ENCODE measurements around the gene KIAA1210. TPM values are rescaled to one million over a fixed set of nuclear protein-coding genes. Genes with fewer than 3 reads are reported as not detected.

Gene KIAA1210
- total RNA-seq, 2 donors from 2014 or later, result not detected

DNA sequence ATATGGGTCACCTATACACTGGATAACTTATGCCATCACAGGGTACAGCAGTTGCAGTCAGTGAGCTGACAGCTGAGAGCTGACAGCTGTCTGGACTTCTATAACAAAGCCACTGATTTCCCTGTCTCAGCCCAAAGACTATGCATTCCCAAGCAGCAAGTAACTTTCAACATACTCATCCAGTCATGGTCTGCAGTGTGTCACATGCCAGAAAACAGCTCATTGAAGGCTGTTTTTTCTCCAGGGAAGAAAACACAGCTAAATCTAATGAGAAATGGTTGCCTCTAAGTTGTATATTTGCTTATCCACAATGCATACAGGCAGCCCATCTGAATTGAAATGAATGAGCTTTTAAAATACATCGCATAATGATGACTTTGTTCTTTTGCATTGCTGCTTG, 6.3 kb downstream of the KIAA1210 start:
- no peak overlapping the region for H3K4me3 ChIP-seq
- H3K9me3 ChIP-seq, result no peaks in the 10 kb centered on the region
- ATAC-seq (ENCODE audit: insufficient number of reproducible peaks, low FRiP score, low read depth) (no peak), DNase-seq (ENCODE audit: low spot score) (no peak)
- H3K36me3 ChIP-seq, result no peaks in the 10 kb centered on the region
- H3K27me3 ChIP-seq (replicated peaks; ENCODE audit: insufficient read depth), result no peaks in the 10 kb centered on the region
- H3K27ac ChIP-seq, result no peak overlapping the region
- TF ChIP-seq, protein P1, sequence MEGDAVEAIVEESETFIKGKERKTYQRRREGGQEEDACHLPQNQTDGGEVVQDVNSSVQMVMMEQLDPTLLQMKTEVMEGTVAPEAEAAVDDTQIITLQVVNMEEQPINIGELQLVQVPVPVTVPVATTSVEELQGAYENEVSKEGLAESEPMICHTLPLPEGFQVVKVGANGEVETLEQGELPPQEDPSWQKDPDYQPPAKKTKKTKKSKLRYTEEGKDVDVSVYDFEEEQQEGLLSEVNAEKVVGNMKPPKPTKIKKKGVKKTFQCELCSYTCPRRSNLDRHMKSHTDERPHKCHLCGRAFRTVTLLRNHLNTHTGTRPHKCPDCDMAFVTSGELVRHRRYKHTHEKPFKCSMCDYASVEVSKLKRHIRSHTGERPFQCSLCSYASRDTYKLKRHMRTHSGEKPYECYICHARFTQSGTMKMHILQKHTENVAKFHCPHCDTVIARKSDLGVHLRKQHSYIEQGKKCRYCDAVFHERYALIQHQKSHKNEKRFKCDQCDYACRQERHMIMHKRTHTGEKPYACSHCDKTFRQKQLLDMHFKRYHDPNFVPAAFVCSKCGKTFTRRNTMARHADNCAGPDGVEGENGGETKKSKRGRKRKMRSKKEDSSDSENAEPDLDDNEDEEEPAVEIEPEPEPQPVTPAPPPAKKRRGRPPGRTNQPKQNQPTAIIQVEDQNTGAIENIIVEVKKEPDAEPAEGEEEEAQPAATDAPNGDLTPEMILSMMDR (IDR thresholded peaks at IDR 0.05), result no peak
- H3K4me1 ChIP-seq (ENCODE audit: control insufficient read depth in 1 of 2, low read depth in 2 of 2), result no peaks in the 10 kb centered on the region

GRCh38 chrX:119118780-119119395, 8.7 kb downstream of the KIAA1210 start:
- ATAC-seq (ENCODE audit: insufficient number of reproducible peaks, low FRiP score, low read depth) (no peak), DNase-seq (ENCODE audit: low spot score) (peak; percentile 1)
- Histone ChIP-seq H3K9me3 (no peaks in the 10 kb centered on the region), H3K4me3 (no peak overlapping the region), H3K27ac (no peak overlapping the region), H3K36me3 (no peaks in the 10 kb centered on the region), H3K4me1 (ENCODE audit: control insufficient read depth in 1 of 2, low read depth in 2 of 2) (no peaks in the 10 kb centered on the region), H3K27me3 (replicated peaks; ENCODE audit: insufficient read depth) (no peaks in the 10 kb centered on the region)
- TF ChIP-seq, protein P1 (IDR thresholded peaks at IDR 0.05), result peak; percentile 65

DNA sequence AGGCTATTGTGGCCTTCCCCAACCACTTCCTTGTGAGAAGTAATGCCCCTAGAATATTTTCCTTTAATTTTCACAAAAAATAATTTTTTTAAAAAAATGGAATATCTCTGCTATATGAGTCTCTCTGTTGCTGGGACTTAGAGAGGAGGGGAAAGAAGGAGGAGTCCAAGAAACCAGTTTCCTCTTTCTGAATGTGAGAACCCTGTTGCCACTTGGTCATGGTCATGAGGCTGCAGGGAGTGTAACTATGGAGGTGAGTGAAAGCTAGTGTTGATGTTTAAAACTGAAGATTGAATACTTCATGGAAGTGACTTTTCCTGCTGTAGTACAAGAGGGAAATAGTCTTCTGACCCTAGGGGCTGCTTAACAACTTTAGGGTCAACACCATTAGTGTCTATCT, 20.4 kb downstream of the KIAA1210 start:
- TF ChIP-seq, protein P1 (IDR thresholded peaks at IDR 0.05), result no peak
- H3K9me3 ChIP-seq, result no peaks in the 10 kb centered on the region
- H3K27me3 ChIP-seq (replicated peaks; ENCODE audit: insufficient read depth), result no peaks in the 10 kb centered on the region
- no peaks in the 10 kb centered on the region for H3K4me1 ChIP-seq (ENCODE audit: control insufficient read depth in 1 of 2, low read depth in 2 of 2)
- H3K36me3 ChIP-seq, result no peaks in the 10 kb centered on the region
- H3K4me3 ChIP-seq, result no peak overlapping the region
- no peak for ATAC-seq (ENCODE audit: insufficient number of reproducible peaks, low FRiP score, low read depth)
- H3K27ac ChIP-seq, result no peak overlapping the region
- DNase-seq (ENCODE audit: low spot score), result no peak

- Histone ChIP-seq H3K9me3 (no peaks in the 10 kb centered on the region), H3K4me1 (ENCODE audit: control insufficient read depth in 1 of 2, low read depth in 2 of 2) (no peaks in the 10 kb centered on the region), H3K27ac (no peak overlapping the region), H3K27me3 (replicated peaks; ENCODE audit: insufficient read depth) (no peaks in the 10 kb centered on the region), H3K4me3 (no peak overlapping the region), H3K36me3 (no peaks in the 10 kb centered on the region)
- ATAC-seq (ENCODE audit: insufficient number of reproducible peaks, low FRiP score, low read depth) (no peak), DNase-seq (ENCODE audit: low spot score) (no peak)
- TF ChIP-seq, protein P1 (IDR thresholded peaks at IDR 0.05), result no peak
Observed at GRCh38 chrX:119105826-119106225, 21.8 kb downstream of the KIAA1210 start.

- Histone ChIP-seq H3K27ac (no peak overlapping the region), H3K4me3 (no peak overlapping the region)
Observed at GRCh38 chrX:119101168-119101567, 26.4 kb downstream of the KIAA1210 start.

More at GRCh38 chrX:119101168-119101567, 26.4 kb downstream of the KIAA1210 start:
- ATAC-seq (ENCODE audit: insufficient number of reproducible peaks, low FRiP score, low read depth) (no peak), DNase-seq (ENCODE audit: low spot score) (no peak)
- Histone ChIP-seq H3K9me3 (no peaks in the 10 kb centered on the region), H3K36me3 (no peaks in the 10 kb centered on the region), H3K4me1 (ENCODE audit: control insufficient read depth in 1 of 2, low read depth in 2 of 2) (no peaks in the 10 kb centered on the region), H3K27me3 (replicated peaks; ENCODE audit: insufficient read depth) (no peaks in the 10 kb centered on the region)
- TF ChIP-seq, protein P1 (IDR thresholded peaks at IDR 0.05), result no peak

All from thoracic aorta (tissue), 2 donors.